NCI-H146 (cell line): Measurements from ENCODE around the gene HDAC4.

Experiments used
- DNase-seq: peaks from one replicate; lab custom pipeline; 2025; lab: John Stamatoyannopoulos, UW

Gene HDAC4

DNA sequence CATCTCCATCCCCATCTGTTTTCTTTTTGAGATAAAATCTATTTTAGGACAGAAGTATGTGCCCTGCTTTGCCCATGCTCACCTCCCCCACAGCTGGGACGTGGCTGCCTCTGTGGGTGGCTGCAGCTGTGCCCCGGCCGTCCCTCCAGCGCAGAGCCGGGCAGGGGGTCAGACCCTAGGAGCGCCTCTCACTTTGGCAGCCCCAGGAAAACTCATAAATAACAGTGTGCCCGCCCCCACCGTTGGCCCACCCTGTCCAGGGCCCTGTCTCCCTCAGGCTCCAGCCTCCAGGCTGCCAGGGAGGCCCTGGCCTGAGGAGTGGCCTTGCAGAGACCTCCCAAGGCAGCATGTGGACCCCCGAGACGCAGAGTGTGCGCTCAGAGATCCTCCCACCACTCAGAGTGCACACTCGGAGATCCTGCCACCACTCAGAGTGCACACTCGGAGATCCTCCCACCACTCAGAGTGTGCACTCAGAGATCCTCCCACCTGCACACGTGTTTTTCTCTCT is 374.8 kb downstream of the HDAC4 start:
- no peak for DNase-seq

DNA sequence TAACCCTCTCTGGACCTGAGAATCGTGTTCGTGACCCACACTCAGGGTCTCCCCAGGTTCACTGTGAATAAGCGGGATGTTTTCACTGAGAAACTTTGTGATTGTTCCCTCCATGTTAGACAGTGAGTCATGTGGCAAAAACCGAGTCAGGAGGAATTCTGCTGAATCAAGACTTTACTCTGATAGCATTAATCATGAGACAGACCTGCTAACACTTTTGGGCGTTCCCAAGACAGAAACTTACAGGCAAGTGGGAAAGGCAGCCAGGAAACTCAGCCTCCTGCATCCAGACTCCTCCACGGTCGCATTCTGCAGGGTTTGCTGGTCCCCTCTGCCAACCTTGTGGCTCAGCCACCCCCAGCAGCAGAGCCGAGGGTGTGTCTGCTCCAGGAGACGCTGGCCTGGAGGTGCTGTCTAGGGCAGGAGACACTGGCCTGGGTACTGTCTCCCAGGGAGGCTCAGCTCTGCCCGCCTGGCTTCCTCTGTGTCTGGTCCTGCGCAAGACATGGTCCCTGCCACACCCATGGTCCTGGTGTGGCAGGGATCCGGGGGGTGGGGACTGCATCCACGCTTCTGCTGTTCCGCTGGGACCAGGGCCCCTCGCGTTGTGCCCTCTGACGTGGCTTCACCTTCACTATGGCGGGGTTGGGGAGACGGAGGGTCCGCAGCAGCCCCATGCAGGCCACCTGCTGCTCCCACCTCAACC is 375.6 kb downstream of the HDAC4 start:
- DNase-seq = no peak

DNA sequence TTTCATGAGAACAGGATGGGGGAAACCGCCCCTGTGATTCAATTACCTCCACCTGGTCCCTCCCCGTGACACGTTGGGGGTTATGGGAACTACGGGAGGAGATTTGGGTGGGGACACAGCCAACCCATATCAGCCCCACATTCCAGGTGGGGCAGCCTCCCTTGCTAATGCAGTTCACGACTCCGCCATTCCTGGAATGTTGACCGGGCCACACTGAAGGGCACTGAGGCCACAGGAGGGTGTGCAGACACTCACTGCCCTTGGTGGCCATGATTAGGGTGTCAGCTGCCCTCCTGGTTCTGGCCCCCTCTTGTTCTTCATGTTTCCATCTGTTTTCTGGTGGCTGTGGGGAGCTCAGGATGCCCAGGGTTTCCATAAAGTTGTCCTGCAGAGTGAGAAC is 376.6 kb downstream of the HDAC4 start:
- DNase-seq = no peak

DNA sequence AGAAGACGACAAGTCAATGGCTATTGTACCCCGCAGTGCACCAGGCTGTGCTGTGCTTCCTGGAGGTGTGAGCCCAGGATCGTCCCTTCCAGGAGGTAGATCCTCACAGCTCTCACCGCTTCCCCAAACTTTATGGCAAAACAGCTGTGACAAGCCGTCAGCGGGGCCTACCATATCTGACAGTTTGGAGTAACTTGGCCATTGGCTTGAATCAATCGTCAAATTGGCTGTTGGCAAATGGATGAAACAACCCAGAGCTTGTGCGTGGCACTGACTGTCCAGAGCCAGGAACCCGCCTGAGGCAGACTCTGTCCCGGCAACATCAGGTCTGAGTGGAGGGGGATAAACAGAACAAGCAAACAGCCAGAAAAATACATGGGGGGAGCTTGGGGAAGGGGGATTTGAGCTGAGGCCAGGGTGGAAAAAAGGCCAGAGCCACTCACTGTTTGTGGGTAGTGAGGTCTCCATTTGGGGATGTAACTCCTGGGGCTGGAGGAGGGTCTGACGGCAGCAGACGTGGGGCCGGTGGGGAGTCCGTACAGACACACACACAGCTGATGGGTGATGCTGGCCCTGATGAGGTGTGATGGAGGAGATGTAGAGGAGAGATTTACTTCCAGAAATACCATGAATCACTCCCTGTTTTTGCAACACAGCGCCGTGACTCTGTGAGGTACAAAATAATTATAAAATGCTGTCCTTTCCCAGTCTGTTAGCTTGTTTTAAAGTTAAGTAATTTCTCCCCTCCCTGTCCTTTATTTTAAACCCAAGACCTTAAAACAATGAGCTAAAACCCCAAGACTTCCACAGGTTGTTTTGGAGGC is 378.2 kb downstream of the HDAC4 start:
- no peak for DNase-seq

DNA sequence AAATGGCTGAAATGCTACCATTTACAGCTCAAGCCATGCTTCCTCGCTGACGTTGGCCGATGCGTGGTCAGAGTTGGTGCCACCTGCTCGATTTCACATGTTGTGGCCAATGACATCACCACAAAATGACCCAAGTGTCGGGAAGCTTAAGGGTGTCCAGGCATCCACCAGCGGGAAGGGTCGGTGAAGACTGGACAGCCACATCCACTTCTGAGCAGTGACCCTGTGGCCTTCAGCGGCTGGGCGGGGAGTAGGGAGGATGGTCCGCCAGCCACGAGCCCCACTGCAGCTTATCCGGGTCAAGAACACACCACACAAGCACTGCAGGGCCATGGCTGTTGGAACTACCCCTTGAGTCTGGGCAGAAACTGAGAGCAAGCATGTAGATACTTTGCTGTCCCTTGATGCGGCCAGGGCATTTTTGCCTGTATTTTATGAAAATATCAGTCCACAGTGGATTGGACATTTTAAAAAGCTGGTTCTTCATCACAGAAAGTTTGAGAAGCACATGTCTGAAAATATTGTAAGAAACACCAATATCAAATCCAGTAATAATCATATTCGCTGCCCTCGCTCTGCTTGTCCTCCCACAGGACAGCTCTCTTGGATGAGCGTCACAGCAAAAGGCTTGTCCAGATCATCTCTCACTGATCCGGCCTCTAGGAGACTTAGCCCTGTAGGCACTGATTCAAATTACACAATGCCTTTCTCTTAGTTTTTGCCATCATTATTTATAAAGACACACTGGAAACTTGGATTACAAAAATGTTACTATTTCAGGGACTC is 379.0 kb downstream of the HDAC4 start:
- no peak for DNase-seq

DNA sequence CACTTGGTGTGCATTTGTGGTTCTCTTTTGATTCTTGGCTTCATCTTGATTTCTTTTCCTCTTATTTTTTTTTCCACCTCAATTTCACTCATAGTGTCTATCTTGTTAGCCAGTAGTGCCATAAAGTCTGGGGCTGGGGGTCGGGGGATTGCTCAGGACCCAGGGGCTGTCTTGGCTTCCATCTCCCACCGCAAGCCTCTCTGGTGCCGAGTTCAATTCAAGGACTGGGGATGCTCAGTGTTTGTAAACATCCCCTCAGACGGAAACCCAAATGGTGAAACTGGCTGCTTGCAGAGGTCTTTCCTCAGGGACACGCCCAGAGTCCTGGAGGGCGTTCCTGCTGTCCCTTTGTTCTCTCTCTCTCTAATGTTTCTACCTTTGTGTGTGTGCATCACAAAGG is 379.6 kb downstream of the HDAC4 start:
- no peak for DNase-seq

DNA sequence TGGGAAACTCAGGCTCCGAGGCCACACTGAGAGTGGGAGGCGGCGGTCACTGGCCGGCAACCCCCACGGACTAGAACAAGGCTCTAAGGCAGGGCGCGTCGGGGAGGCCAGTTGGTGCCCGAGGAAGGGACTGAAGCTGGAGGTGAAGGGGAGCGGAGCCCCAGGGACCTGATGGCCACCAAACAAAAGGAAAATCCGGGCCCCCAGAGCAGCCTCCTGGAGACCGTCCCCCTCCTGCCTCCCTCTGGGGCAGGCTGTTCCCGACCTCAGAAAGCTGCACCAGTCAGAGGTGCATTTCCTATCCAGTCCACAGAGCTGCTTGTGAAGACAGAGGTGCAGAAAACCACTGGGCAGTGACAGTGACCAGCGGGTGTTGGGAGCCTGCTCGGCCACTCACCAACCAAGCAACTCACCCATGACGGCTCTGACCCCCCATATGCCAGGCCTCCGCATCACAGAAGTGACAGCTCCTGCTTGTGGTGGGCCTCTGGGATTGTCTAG is 380.2 kb downstream of the HDAC4 start:
- no peak for DNase-seq

DNA sequence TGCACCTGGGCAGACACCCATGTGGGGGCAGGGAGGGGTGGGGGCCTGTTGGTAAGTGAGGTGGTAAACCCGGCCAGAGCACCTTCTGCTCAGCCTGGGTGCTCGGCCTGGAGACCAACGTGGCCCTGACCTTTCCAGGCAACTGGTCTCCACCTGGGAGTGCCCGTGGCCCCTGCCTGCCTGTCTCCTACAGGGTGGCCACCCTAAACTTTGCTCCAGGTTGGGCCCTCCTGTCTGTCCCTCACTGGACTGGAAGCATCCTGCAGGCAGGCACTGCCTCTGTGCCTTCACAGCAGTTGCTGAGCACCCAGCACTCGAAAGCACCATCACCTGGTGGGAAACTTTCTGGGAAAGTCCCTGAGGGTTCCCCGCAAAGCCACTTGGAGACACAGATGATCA is 381.6 kb downstream of the HDAC4 start:
- DNase-seq = no peak

DNA sequence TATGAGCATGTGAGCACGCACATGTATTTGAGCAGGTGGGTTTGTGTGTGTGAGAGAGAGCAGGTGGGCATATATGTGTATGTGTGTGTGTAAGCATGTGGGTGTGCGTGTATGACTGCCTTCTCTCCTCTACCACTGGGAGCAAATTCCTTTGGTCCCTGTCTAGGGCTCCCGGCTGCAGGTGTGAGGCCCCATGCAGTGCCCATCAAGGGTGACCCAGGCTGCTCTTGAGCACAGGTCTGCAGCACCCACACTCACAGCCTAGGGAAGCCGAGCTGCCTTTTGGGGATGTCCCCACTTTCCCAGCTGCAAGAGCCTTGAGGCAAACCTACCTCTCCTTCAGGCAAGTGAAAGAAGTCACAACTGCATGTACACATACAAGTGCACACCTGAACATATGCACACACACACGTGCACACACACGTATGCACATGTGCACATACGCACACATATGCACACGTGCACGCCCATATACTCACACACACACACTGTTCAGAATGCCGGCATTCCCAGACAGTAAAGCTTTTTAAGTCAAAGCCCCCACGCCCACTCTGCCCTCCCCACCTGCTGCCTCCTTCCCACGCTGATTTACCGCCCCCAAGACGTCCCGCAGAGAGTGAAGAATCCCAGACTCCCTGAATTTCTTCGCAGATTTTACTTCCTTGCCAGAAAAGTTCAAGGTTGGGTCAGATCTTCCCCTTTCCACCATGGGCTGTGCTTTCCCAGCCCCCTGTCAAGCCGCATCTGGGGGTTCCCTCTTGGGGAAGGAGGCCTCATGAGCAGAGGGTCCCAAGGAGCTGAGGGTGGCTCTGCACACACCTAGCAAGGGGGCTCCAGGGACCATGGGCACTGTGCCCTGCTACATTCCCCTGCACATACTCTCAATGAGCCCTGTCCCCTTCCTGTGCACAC is 382.3 kb downstream of the HDAC4 start:
- no peak for DNase-seq

DNA sequence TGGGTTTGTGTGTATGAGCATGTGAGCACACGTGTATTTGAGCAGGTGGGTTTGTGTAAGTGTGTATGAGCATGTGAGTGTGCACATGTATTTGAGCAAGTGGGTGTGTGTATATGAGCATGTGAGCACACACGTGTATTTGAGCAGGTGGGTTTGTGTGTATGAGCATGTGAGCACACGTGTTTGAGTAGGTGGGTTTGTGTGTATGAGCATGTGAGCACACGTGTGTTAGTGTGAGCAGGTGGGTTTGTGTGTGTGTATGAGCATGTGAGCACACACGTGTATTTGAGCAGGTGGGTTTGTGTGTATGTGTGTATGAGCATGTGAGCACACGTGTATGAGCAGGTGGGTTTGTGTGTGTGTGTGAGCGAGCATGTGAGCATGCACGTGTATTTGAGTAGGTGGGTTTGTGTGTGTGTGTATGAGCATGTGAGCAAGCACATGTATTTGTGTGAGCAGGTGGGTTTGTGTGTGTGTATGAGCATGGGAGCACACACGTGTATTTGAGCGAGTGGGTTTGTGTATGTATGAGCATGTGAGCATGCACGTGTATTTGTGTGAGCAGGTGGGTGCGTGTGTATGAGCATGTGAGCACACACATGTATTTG is 383.2 kb downstream of the HDAC4 start:
- DNase-seq = no peak

DNA sequence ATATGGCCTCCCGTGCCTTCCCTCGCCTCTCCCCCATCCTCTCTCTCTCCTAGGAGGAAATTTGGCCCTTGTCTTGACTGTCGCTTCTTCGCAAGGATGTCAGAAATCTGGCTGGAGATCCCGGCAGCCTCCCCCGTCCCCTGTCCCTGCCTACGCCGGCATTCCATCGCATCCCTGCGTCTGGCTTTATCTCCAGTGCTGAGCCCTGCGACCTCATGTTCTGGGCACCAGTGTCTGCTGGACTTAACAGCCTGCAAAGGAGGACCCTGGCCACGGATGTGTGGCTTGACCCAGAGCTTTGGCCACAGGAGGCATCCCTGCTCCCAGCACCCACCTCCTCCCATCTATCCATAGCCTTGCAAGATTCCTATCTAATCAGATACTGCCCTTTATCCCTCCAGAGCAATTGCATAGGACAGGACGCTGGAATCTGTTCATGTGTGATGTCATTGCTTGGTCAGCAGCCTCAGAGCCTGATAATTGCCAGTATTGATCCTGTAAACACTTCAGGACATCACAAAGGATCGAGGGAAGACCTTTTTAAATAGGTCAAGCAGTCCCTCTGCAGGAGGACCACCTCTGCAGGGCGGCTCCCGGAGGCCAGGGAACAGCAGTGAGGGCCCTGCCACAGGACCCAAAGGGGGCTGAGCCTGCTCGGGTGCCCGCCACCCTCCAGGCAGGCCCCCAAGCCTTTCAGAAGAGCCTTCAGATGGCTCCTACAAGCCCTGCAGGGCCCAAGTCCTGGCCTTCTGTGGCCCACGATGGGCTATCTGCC is 384.7 kb downstream of the HDAC4 start:
- DNase-seq = no peak

DNA sequence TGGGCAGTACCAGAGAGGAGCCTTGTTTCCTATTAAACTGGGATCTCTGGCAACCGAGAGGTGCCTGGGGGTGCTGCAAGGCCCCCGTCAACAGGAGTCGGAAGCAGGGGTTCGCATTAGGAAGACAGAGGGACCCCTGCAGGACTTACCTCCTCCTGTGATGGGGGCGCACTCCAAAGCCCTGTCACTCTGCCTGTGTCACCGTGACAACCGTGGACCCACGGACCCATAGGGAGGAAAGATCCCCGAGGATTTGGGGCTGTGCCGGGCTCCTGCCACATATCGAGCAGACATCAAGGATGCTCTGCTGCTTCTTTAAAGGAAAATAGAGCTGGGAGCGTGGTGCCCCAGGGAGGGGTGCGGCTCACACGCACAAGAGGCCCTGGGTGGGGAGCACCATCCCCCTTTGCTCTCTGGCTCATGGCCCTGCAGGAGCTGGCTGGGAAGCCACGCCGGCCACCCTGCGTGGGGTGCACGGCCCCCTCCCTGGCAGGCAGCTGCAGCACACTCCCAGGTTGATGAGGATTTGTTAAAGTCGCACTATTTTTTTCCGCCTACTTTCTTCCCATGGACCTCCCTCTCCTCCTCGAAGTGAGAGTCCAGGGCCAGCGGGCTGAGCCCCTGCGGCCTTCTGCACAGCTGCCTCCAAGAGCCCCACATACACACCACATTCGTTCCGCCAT is 385.5 kb downstream of the HDAC4 start:
- DNase-seq = no peak

DNA sequence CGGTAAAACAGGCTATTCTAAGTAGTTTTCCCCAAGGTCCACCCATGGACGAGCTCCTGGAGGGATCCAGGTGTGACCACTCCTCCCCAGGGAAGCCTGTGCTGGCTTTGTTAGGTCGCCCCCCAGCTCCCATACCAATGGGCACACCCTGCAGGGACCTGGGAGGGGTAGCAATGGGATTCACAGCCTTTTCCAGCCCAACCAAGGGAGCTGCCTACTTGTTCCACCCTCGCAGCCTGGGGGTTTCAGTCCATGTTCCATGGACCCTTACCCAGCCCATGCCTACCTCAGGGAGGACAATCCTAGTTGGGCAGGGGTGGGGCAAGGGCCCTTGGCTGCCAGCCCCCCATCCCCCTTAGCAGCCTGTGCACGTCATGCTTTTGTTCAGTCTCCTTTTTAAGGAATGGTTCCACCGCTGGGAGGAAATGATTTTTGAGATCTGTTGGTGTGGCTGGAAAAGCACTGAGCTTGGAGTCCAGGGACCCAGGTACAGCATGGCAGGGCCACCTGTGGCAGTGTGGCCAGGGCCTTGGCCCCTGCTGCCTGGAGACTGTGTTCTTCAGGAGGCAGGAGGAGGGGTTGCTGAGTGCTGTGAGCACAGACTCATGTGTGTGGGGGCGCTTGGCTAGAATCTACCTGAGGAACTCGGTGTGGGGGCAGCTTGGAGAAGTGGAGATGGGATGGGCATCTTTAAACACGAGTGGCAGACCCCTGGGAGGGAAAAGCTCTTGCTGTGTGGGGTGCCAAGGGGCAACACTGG is 386.2 kb downstream of the HDAC4 start:
- DNase-seq = no peak

DNA sequence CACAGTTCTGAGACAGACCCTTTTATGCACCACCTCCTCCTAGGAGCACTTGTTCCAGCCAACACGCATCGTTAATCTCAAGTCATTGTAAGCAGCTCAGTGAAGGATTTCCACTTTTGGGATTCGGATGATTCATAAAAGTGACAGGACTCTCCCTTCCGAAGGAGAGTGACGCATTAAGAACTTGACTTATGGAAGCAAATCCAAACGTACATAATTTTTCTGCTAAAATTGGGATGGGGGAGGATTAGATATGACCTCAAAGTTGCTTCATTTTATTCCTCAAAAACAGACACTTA is 387.2 kb downstream of the HDAC4 start:
- no peak for DNase-seq

DNA sequence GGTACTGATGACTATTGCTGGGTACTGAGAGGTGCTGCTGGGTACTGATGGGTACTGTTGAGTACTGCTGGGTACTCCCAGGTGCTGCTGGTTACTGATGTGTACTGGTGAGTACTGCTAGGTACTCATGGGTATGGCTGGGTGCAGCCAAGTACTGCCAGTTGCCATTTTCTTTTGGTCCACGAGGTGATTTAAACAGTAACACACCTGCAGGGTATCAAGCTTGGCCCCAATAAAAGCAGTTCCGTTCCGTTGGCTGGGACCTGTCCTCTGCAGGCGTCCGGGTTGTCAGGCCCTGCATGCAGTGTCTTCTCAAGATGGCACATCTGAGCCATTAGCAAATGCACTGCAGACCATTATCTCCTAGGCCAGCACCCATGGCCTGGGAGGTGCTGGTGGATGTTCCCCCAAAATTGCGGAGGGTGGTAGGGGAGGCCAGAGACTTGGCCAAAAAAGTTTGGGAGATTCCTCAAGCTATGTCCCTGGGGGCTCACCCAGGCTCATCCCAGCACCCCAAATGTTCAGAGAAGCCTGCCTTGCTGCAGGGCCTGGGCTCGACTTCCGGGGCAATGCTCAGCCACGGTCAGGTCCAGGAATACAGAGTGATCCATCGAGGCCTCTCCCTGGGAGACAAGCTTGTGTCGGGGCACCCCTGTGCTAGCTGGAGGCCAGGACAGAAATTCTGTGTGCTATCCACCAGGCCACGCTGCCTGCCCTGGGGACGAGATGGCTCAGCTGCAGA is 387.7 kb downstream of the HDAC4 start:
- DNase-seq = no peak

DNA sequence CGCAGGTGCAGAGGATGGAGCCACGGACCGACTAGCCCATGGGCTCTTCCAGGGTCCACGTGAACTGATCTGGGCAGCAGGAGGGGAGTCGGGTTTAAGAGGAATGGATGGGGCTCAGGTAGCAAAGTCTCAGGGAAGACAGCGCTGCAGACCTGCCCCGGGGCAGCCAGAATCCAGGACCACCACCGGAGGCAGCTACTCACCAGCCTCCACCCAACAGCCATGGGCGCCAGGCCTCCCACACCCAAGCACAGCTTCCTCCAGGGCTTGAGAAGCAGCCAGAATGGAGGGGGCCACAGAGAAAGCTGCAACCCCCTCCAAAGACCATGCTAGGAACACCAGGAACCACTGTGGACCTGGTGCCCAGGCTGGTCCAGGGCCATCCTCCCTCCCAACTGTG is 388.6 kb downstream of the HDAC4 start:
- no peak for DNase-seq

DNA sequence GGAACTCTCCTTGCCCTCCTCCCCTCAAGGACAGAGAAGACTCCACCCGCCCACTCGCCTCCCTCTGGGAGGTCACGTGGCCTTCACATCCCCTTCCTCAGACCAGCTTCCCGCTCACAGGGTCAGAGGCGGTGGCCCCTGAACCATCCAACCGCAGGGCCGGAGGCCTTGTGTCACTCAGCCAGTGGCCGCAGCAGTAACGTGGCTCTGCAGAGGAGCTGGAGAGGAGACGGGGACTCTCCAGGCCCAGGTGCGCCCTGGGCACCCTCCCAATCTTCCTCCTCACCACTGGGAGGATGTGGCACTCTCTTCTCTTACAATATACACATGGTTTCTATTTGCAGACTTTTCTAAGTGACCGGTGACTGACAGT is 391.2 kb downstream of the HDAC4 start:
- no peak for DNase-seq
